HG02763 (cell line): ENCODE results near the gene YJEFN3.

Experiments
- ATAC-seq: cut with Tn5 transposase; IDR thresholded peaks from one replicate; pipeline ENCODE4 v1.9.1; 2021; ENCODE audit warnings: mild to moderate bottlenecking, moderate library complexity; ENCODE audit not compliant: unreplicated experiment

The YJEFN3 gene

GRCh38 chr19:19535311-19536191, 6.8 kb downstream of the YJEFN3 start:
- no peak for ATAC-seq

- no peak for ATAC-seq
These were observed 8.7 kb downstream of the YJEFN3 start for GRCh38 chr19:19537075-19538048.

DNA sequence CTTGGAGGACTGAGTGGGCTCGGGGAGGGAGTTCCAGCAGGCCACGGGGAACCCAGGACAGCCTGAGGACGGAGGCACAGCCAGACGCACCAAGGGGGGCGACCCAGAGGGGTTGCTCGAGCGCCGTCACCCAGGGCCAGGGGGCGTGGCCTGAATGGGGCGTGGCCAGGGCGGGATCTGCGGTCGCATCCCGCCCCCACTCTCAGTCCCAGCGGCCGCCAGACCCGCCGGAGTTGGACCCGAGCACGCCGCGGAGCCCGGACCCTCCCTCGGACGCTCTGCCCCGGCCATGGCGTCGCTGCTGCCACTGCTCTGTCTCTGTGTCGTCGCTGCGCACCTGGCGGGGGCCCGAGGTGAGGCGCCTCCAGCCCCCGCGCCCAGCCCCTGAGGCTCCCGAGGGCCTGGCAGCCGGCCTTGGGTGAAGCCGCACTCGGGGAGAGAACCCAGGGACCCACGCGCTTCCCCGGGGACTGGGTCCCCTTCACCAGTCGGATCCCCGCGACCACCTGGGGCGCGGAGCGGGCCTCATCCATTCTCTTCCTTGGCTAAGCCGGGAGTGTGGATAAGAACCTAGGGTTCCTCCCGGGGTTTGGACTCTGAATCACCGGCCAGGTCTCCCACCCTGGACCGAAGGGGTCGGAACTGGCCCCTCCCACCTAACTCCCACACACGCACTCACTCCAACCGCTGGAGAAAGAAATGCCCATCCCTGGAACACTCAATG, 9.5 kb downstream of the YJEFN3 start, which contains the start of gene CILP2:
CILP2 (plus strand) TSS at position 205 of the 724 bp plus-strand sequence; CDS start at position 290, 85 bp downstream.
- no peak for ATAC-seq

- no peak for ATAC-seq
These were observed 10.1 kb downstream of the YJEFN3 start for GRCh38 chr19:19538785-19539166.

DNA sequence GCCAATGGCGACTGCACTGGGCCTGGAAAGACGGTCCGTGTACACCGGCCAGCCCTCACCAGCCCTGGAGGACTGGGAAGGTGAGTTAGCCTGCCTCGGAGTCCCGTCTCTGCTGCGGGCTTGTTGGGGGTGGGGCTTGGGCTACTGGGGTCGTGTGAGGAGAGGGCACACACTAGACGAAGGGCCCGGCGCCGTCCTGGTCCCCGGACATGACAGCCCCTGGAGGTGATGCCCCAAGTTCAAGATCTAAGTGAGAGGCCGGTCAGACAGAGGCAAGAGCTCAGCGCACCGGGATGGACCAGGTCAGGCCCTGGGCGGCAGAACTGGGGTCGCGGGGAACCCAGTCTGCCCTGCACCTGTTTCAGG, 11.0 kb downstream of the YJEFN3 start:
- ATAC-seq, result no peak

DNA sequence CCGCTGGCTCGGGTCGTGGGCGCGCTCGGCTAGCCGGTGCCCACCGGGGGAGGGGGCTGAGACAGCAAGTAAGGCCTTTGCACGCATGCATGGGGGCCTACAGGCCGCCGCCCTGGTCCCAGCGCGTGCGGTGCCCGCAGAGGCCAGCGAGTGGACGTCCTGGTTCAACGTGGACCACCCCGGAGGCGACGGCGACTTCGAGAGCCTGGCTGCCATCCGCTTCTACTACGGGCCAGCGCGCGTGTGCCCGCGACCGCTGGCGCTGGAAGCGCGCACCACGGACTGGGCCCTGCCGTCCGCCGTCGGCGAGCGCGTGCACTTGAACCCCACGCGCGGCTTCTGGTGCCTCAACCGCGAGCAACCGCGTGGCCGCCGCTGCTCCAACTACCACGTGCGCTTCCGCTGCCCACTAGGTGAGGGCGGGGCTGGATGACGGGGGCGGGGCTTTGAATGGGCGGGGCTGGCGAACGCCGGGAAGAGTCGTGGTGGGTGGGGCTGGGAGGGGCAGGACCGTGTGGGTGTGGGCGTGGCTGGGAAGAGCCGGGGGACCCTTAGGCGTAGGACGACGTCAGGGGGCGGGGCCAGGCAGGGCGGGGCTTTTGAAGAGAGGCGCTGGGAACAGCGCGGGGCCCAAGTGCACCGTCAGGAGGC, 11.5 kb downstream of the YJEFN3 start:
- ATAC-seq, result no peak

DNA sequence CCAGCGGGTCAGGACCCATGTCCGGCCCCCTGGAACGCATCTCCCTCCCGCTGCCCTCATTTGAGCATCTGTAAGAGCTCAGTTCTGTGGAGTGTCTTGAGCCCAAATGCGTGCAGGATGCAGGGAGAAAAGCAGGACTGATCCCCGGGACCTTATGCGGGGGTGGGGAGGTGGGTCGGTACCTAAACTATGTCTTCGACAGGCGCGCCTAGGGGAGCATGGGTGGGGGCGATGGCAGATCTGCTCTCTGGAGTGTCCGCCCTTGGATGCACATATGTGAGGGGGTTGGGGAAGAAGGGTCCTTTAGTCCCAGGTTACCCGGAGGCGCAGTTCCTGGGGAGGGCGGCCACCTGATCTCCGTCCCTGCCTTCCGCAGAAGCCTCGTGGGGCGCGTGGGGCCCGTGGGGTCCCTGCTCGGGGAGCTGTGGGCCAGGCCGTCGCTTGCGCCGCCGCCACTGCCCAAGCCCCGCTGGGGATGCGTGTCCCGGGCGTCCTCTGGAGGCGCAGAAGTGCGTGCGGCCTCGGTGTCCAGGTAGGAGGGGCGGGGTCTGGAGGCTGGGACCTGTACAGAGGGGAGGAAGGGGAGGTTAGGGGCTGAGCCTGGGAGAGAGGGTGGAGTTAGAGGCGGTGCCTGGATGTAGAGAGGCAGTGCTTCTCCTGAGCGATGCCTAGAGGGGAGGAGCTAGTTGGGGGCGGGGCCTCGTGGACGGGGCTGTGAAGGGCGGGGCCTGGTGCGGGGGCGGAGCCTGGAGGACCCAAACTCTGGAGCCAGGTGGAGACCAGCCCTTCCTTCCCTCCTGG, 12.2 kb downstream of the YJEFN3 start:
- no peak for ATAC-seq

GRCh38 chr19:19541616-19542015, 12.9 kb downstream of the YJEFN3 start:
- ATAC-seq, result no peak

DNA sequence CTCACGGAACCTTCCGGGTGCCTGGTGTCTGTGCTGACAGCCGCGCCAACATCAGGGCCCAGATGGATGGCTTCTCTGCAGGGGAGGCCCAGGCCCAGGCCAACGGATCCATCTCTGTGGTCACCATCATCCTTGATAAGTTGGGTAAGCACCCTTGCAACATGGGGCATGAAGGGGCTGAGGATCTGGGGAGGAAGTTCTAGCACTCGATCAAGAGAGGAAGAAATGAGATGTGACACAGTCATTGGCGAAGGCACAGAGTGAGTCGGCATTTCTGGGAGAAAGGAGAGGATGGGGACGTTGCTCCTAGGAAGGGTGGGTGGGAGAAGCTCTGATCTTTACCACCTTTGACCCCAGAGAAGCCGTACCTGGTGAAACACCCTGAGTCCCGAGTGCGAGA, 13.8 kb downstream of the YJEFN3 start:
- no peak for ATAC-seq

GRCh38 chr19:19543101-19543500, 14.4 kb downstream of the YJEFN3 start:
- no peak for ATAC-seq

- ATAC-seq, result no peak
These were observed 14.9 kb downstream of the YJEFN3 start for GRCh38 chr19:19543640-19544039.

DNA sequence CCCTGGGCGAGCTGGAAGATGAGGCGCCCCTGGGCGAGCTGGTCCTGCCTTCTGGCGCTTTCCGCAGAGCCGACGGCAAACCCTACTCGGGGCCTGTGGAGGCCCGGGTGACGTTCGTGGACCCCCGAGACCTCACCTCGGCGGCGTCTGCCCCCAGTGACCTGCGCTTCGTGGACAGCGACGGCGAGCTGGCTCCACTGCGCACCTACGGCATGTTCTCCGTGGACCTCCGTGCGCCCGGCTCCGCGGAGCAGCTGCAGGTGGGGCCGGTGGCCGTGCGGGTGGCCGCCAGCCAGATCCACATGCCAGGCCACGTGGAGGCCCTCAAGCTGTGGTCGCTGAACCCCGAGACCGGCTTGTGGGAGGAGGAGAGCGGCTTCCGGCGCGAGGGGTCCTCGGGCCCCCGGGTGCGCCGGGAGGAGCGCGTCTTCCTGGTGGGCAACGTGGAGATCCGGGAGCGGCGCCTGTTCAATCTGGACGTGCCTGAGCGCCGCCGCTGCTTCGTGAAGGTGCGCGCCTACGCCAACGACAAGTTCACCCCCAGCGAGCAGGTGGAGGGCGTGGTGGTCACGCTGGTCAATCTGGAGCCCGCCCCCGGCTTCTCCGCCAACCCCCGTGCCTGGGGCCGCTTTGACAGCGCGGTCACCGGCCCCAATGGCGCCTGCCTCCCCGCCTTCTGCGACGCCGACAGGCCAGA, 15.7 kb downstream of the YJEFN3 start:
- ATAC-seq, result no peak

- ATAC-seq, result no peak
These were observed 16.4 kb downstream of the YJEFN3 start for GRCh38 chr19:19544954-19545591.

GRCh38 chr19:19545707-19546106, 17.0 kb downstream of the YJEFN3 start:
- ATAC-seq, result no peak

DNA sequence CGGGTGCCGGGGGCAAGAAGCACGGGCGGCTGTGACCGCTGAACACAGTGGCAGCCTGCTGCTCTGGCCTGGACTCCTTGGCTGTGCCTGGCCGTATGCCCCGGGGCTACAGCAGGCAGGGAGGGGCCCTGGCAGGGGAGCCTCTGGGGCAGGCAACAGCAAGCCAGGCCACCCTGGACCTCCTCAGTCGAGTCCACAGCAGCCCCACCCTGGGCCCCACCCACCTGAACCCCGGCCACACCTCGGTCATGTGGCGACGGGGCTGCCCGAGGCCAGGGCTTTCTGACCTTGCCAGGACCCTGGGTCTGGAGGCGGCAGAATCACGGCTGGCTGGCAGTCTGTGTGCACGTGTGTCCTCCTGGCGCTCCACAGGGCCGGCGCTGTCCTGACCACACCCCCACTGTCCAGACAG, 18.0 kb downstream of the YJEFN3 start:
- ATAC-seq, result no peak

DNA sequence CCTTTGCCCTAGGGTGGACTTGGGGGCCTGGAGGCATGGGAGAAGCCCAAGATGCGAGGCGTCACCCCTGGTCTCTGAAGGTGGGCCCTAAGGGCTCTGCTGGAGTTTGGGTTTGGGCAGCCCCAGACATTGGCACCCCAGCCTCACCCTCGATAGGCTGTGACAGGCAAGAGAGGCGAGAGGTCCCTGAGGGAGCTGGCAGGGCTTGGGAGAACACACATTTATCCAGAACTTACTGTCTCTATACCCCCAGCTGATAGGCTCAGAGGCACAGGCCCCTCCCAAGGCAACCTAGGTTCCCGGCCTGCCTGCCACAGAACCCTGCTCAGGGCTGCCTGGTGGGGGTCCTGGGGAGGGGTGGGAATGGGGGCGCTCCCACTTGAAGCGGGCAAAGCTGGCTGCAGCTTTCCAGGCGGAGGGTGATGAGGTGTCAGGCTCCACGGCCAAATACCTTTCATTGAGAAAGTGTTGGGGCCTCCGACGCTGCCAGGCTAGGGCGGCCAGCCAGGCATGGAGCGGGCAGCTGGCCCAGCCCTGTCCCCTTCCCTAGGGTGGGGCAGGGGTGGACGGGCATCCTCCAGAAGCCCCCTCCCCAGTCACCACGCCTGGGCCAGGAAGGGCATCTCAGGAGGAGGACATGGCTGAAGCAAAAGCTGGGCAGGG, 19.1 kb downstream of the YJEFN3 start:
- ATAC-seq, result no peak

DNA sequence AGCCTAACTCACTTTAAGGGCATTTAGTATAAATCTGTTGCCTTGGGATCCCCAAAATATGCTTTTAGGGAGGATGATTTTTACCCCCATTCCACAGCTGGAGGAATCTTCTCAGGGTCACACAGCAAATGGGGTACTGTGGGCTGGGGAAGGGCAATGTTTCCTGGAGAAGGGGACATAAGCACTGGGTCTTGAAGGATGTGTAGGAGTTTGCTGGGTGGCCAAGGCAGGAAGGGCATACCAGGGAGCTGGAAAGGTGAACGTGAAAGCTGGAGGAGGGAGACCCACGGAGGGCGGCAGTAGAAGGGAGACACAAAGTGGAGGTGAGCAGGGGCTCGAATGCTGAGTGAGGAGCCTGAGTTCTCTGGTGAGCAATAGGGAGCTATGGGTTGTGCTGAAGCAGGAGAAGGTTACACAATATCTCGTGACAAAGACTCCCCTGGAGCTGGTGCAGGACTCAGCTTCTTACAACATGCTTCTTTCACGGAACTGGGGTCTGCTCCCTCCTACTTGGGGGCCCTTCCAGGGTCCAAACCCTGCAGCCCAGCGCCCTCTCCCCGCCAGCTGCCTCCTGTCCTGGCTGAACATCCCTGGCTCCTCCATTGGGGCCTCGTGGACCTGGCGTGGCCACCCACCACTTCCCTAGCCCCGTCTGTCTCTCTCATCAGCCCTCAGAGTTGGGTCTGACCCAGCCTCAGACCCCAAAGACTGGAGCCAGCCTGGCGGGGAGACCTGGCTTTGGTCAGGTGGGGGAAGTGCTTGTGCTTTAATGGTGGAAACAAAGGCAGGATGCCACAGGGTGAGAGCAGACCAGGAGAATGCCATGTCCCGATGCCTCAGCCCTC, 20.4 kb downstream of the YJEFN3 start:
- ATAC-seq, result no peak
